ENCODE data around the gene MAST2.
A peak's percentile ranks its signal among the peaks of the same experiment; 100 is the strongest.
"Not testable (repeated sequence)": the region's sequence is repeated elsewhere in the genome, so short reads cannot be mapped to it uniquely, and the experiment has no call there.

Gene MAST2

DNA sequence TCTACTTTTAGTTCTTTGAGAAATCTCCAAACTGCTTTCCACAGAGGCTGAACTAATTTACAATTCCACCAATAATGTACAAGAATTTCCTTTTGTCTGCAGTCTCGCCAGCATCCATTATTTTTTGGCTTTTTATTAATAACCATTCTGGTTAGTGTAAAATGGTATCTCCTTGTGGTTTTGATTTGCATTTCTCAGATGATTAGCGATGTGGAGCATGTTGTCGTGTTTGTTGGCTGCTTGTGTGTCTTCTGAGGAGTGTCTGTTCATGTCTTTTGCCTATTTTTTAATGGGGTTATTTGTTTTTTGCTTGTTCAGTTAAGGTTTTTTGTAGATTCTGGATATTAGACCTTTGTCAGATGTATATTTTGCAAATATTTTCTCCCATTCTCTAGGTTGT is 131.5 kb downstream of the MAST2 start:
- DNase-seq (ENCODE audit: low read depth): no peak
- H3K4me3 ChIP-seq (replicated peaks; ENCODE audit: low read depth, low read length): no peak overlapping the region
- TF ChIP-seq, protein P1, sequence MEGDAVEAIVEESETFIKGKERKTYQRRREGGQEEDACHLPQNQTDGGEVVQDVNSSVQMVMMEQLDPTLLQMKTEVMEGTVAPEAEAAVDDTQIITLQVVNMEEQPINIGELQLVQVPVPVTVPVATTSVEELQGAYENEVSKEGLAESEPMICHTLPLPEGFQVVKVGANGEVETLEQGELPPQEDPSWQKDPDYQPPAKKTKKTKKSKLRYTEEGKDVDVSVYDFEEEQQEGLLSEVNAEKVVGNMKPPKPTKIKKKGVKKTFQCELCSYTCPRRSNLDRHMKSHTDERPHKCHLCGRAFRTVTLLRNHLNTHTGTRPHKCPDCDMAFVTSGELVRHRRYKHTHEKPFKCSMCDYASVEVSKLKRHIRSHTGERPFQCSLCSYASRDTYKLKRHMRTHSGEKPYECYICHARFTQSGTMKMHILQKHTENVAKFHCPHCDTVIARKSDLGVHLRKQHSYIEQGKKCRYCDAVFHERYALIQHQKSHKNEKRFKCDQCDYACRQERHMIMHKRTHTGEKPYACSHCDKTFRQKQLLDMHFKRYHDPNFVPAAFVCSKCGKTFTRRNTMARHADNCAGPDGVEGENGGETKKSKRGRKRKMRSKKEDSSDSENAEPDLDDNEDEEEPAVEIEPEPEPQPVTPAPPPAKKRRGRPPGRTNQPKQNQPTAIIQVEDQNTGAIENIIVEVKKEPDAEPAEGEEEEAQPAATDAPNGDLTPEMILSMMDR (IDR thresholded peaks at IDR 0.05; ENCODE audit: low read length, missing control alignments): no peak

DNA sequence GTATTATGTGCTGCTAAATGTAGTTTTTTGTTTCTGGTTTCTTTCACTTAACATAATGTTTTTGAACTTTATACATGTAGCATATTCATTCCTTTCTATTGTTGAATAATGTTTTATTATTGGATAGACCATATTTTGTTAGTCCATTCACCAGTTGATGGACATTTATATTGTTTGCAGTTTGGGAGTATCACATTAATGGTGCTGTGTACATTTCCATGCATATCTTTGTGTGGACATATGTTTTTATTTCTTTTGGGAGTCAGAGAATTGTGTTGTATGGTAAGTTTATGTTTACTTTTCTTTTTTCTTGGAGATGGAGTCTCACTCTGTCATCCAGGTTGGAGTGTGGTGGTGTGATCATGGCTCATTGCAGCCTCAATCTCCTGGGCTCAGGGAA is 134.6 kb downstream of the MAST2 start:
- TF ChIP-seq, protein P1 (IDR thresholded peaks at IDR 0.05; ENCODE audit: low read length, missing control alignments): no peak
- no peak overlapping the region for H3K4me3 ChIP-seq (replicated peaks; ENCODE audit: low read depth, low read length)
- no peak for DNase-seq (ENCODE audit: low read depth)

DNA sequence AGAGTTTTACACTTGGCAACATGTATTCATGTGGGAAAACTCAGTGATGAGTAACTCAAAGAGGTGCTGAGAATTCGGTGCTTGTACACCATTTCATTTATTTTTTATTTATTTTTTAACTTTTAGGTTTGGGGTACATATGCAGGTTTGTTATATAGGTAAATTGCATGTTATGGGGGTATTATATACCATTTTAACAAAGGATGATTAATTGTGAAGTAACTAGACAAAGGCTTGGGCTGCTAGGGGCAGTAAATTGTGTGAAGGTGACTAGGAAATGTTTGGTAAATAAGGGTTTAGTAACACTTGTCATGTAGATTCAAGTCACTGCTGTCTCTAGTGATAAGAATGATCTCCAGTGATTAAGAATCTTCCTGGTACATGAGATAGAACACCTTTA is 139.0 kb downstream of the MAST2 start:
- TF ChIP-seq, protein P1 (IDR thresholded peaks at IDR 0.05; ENCODE audit: low read length, missing control alignments): no peak
- H3K4me3 ChIP-seq (replicated peaks; ENCODE audit: low read depth, low read length): no peak overlapping the region
- DNase-seq (ENCODE audit: low read depth): no peak

DNA sequence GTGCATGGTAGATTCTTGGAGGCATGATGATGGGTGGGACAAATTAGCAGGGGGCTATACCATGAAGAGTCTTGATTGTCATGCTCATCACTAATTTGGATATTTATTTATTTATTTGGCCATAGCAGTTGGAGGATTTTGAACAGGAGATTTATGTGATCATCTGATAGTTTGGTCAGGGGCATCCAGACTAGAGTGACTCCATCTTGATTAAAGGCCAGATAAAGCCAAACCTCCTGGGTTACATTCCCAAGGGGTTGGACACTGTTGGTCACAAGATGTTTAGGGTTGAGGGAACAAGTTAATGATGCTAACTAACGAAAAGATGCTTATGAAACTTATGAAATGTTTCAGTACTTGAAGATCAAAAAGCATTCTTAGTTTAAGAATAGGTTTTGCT is 139.8 kb downstream of the MAST2 start:
- no peak for DNase-seq (ENCODE audit: low read depth)
- TF ChIP-seq, protein P1 (IDR thresholded peaks at IDR 0.05; ENCODE audit: low read length, missing control alignments): no peak
- H3K4me3 ChIP-seq (replicated peaks; ENCODE audit: low read depth, low read length): no peak overlapping the region

- TF ChIP-seq, protein P1 (IDR thresholded peaks at IDR 0.05; ENCODE audit: low read length, missing control alignments): no peak
- no peak overlapping the region for H3K4me3 ChIP-seq (replicated peaks; ENCODE audit: low read depth, low read length)
- DNase-seq (ENCODE audit: low read depth): peak; percentile 63
These were observed 142.0 kb downstream of the MAST2 start for GRCh38 chr1:45945426-45945825.

GRCh38 chr1:45949462-45949861 is 146.1 kb downstream of the MAST2 start:
- not testable (repeated sequence) for DNase-seq (ENCODE audit: low read depth)

DNA sequence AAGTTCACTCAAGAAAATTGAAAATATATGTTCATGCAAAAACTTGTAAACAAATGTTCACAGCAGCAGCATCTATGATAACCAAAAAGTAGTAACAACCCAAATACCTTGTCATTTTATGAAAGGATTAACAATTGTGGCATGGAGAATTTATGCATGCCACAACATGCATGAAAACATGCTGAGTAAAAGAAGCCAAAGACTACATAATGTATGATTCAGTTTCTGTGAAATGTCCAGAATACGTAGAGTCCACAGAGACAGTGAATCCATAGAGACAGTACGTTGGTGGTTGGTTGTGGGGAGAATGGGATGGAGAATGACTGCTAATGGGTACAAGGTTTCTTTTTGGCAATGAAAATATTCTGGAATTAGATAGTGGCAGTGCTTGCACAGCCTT is 148.7 kb downstream of the MAST2 start:
- no peak overlapping the region for H3K4me3 ChIP-seq (replicated peaks; ENCODE audit: low read depth, low read length)
- TF ChIP-seq, protein P1 (IDR thresholded peaks at IDR 0.05; ENCODE audit: low read length, missing control alignments): no peak
- DNase-seq (ENCODE audit: low read depth): no peak

More at GRCh38 chr1:45949462-45949861, 146.1 kb downstream of the MAST2 start:
- not testable (repeated sequence) for H3K4me3 ChIP-seq (replicated peaks; ENCODE audit: low read depth, low read length)
